GM12801 (cell line): ENCODE data around the gene DAD1.

ENCODE experiments used
- TF ChIP-seq, protein P1 (sequence below): IDR thresholded peaks from one replicate; pipeline ENCODE4 v1.5.1; 2011; ENCODE audit warnings: control low read depth; ENCODE audit not compliant: insufficient read length; ENCODE audit errors: extremely low read depth

The DAD1 gene

DNA sequence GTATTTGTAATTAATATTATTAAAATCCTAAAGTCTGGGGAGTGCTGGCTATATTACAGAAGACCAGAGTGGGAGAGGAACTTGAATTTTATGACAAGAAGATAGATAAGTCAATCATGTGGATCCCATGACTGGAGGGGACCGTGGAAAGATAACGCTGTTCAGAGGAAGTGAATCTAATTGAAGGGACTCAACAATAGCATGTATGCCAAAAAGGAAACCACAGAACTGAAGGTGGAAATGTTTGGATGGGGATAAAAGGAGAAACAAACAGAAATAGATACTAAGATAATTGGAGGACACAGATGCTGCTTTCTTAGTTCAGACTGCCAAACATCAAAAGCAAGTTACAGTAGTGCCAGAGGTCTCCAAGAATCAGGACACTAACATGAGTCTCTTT is 34.0 kb upstream of the DAD1 start:
- TF ChIP-seq, protein P1, sequence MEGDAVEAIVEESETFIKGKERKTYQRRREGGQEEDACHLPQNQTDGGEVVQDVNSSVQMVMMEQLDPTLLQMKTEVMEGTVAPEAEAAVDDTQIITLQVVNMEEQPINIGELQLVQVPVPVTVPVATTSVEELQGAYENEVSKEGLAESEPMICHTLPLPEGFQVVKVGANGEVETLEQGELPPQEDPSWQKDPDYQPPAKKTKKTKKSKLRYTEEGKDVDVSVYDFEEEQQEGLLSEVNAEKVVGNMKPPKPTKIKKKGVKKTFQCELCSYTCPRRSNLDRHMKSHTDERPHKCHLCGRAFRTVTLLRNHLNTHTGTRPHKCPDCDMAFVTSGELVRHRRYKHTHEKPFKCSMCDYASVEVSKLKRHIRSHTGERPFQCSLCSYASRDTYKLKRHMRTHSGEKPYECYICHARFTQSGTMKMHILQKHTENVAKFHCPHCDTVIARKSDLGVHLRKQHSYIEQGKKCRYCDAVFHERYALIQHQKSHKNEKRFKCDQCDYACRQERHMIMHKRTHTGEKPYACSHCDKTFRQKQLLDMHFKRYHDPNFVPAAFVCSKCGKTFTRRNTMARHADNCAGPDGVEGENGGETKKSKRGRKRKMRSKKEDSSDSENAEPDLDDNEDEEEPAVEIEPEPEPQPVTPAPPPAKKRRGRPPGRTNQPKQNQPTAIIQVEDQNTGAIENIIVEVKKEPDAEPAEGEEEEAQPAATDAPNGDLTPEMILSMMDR: no peak

DNA sequence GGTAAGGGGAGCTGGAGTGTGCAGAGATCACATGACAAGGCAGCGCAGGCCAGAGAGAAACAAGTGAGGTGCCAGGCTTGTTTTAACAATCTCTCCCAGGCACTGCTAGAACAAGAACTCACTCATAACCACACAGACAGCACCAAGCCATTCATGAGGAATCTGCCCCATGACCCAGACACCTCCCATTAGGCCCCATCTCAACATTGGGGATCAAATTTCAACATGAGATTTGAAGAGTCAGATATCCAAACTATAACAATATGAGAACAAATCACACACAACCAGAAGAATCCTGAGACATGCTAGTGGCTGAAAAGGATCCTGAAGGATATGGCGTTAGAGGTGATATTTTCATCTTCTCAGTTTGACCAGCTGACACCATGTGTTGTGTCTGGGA is 33.2 kb upstream of the DAD1 start:
- TF ChIP-seq, protein P1: no peak

DNA sequence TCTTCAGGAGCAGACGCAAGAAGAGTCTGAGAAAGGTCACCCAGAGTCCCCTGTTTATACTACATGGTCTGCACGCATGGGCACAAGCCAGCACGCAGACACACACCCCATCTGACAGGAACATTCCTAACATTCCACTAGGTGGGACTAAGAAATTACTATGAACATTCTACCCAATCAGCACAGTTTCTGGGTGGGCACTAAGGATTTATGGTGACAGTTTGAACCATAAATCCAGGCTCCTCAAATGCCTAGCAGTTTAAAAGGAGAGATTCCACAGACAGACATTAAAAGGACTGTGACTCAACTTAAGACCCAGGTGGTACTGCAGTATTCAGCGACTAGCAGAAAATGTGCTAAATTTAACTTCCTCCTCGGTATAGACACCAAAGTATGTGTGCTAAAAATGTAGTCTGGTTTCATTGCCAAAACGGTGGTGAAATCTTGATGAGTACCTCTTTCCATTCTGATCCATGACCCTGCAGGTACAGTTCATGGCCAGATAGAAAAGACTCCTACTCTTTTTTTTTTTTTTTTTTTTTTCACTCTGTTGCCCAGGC is 25.3 kb upstream of the DAD1 start:
- TF ChIP-seq, protein P1: no peak

DNA sequence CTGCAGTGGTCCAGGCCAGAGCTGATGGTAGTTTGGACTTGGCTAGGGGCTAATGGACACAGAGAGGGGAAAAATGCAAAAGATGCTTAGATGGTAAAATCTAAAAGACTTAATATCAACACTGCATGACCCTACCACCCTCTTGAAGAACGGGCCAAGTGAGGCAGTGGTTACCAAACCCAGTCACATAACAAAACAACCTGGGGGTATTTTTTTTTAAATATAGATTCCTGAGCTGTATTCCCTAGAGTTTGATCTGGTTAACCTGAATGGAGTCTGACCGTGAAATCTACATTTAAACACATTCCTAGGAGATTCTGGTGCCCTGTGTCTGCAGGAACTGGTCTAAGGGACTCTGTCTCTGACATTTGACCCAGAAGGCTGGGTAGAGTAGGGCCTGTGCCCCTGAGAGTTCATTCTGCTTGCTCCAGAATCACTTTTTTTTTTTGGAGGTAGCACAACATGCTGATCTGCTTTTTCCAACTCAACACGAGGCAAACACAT is 24.8 kb upstream of the DAD1 start:
- TF ChIP-seq, protein P1: no peak

DNA sequence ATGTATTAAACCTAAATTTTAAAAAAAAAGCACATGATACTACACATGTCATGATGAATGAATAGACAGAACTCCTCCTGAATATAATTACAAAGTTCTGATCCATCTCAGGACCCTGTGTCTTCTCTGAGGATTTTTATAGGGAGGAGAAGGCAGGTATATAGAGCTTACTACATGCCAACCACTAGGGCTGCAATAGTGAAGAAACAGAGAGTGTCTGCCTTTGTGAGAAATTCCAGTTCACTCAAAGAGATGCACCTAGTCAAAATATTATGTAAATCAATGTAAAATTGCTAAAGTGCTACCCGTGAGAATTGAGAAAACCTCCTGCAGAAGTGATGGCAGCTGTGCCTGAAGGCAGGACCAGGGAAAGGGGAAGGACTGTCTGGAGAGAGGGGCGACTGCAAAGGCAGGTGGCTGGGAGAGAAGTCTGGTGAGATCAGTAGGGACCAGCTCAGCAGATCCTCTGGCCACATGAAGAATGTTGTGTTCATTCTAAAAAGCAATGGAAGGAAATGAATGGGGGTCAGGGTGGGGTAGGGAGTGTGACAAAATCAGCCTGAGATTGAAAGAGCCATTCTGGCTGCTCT is 24.2 kb upstream of the DAD1 start:
- TF ChIP-seq, protein P1: no peak

DNA sequence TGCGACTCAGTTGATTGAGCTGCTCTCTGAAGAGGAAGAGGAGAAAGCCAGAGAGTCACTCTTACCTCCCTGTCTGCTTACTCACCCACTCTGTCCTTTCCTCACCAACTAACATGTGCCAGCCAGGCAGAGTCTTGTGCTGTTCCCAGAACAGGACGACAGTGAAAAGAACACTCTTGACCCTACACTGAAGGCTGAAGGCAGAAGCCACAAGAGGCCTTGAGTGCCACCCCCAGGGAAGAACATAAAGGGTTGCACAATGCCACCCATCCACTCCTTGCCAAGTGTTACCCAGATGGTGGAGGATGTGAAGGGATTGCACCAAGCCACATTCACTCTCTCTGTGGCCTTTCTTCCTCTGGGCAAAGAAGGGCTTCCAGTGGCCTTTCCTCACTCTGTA is 21.9 kb upstream of the DAD1 start:
- TF ChIP-seq, protein P1: no peak

DNA sequence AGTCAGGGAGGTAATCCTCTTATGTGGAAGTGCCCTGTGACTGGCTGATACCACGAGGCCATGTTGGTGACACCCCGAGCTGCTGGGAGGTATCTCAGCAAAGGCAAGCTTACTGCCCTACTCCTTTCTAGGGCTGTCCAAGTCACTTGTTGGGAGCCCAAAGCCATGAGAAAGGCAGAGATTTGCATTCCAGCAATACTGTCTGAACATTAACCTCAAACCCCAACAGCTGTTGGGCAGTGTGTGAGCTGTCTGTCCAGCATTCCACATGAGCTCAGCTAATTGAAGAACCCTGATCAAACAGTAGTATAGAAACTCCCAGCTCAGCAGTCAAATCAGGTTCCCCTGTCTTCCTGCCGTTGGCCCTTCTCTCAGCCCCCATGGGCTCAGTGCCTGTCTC is 18.3 kb upstream of the DAD1 start:
- TF ChIP-seq, protein P1: no peak

DNA sequence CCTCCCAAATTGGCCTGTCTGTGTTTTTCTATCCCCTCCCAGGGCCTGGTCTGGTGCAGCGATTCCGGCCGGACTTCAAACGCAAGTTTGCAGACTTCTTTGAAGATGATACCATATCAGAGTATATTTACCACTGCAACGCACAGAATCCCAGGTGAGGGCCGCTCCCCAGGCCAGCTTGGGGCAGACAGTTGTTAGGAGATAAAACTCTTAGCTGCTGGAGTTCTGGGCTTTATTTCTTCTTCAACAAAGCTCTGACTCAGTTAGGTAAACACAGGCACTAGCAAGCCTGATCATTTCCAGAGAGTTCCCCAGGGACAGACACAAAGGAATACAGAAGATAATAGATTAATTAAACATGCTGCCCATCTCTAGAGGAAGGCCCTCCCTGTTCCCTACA is 17.4 kb upstream of the DAD1 start:
- TF ChIP-seq, protein P1: no peak
